CD1c-positive myeloid dendritic cell (primary cell): ENCODE data around the gene MET.
A peak's percentile ranks its signal among the peaks of the same experiment; 100 is the strongest.

Experiments used
- DNase-seq: peaks from one replicate; pipeline ENCODE4 v3.0.0-alpha.2; 2016; ENCODE audit errors: extremely low spot score

Gene MET

GRCh38 chr7:116782177-116782711 is 110.2 kb downstream of the MET start:
- no peak for DNase-seq

- no peak for DNase-seq
Measured at GRCh38 chr7:116783666-116784318, 111.8 kb downstream of the MET start.

GRCh38 chr7:116784647-116785046 is 112.7 kb downstream of the MET start:
- DNase-seq, result no peak

- no peak for DNase-seq
Measured at GRCh38 chr7:116785843-116786242, 113.8 kb downstream of the MET start.

- DNase-seq, result peak; percentile 84
Measured at GRCh38 chr7:116786791-116787443, 114.9 kb downstream of the MET start.

- DNase-seq, result no peak
Measured at GRCh38 chr7:116787881-116788280, 115.9 kb downstream of the MET start.

GRCh38 chr7:116788572-116789197 is 116.7 kb downstream of the MET start:
- no peak for DNase-seq

GRCh38 chr7:116790025-116790424 is 118.0 kb downstream of the MET start:
- DNase-seq, result no peak

GRCh38 chr7:116792813-116793212 is 120.8 kb downstream of the MET start:
- no peak for DNase-seq

- DNase-seq, result no peak
Measured at GRCh38 chr7:116793795-116794340, 121.9 kb downstream of the MET start.

GRCh38 chr7:116796471-116796870 is 124.5 kb downstream of the MET start:
- DNase-seq, result no peak

GRCh38 chr7:116797612-116798011 is 125.6 kb downstream of the MET start:
- no peak for DNase-seq

GRCh38 chr7:116798232-116798631 is 126.2 kb downstream of the MET start:
- DNase-seq, result no peak

GRCh38 chr7:116799916-116800315 is 127.9 kb downstream of the MET start:
- no peak for DNase-seq

- no peak for DNase-seq
Measured at GRCh38 chr7:116800594-116800993, 128.6 kb downstream of the MET start.

GRCh38 chr7:116801092-116801710 is 129.2 kb downstream of the MET start:
- no peak for DNase-seq

GRCh38 chr7:116802144-116802745 is 130.2 kb downstream of the MET start:
- no peak for DNase-seq

GRCh38 chr7:116802746-116803152 is 130.8 kb downstream of the MET start:
- peak; percentile 75 for DNase-seq

GRCh38 chr7:116804471-116804870 is 132.5 kb downstream of the MET start:
- DNase-seq, result no peak

GRCh38 chr7:116805100-116805544 is 133.1 kb downstream of the MET start:
- DNase-seq, result no peak

GRCh38 chr7:116806046-116806944 is 134.3 kb downstream of the MET start:
- DNase-seq, result no peak
